NOMO-1 treated with DMSO at 0.1 percent for 48 hours (cell line): ENCODE measurements around the gene TMEM244.
"Not testable (repeated sequence)": the region's sequence is repeated elsewhere in the genome, so short reads cannot be mapped to it uniquely, and the experiment has no call there.

Source experiments
- DNase-seq: peaks from one replicate; lab custom pipeline; 2025; ENCODE audit not compliant: unreplicated experiment; lab: John Stamatoyannopoulos, UW

TMEM244 gene

GRCh38 chr6:129867403-129867802, 6.3 kb upstream of the TMEM244 start:
- DNase-seq, result no peak

- no peak for DNase-seq
Observed at GRCh38 chr6:129866688-129867087, 5.6 kb upstream of the TMEM244 start.

- no peak for DNase-seq
Observed at GRCh38 chr6:129866256-129866655, 5.1 kb upstream of the TMEM244 start.

GRCh38 chr6:129865013-129865412, 3.9 kb upstream of the TMEM244 start:
- no peak for DNase-seq

- DNase-seq, result no peak
Observed at GRCh38 chr6:129863664-129864063, 2.5 kb upstream of the TMEM244 start.

- no peak for DNase-seq
Observed at GRCh38 chr6:129859524-129859923, 1.6 kb downstream of the TMEM244 start.

GRCh38 chr6:129857838-129858237, 3.3 kb downstream of the TMEM244 start:
- no peak for DNase-seq

GRCh38 chr6:129853996-129854711, 7.0 kb downstream of the TMEM244 start:
- no peak for DNase-seq

GRCh38 chr6:129852257-129852858, 8.8 kb downstream of the TMEM244 start:
- no peak for DNase-seq

GRCh38 chr6:129849456-129849855, 11.7 kb downstream of the TMEM244 start:
- DNase-seq, result no peak

- no peak for DNase-seq
Observed at GRCh38 chr6:129846761-129847160, 14.4 kb downstream of the TMEM244 start.

- no peak for DNase-seq
Observed at GRCh38 chr6:129845696-129846095, 15.4 kb downstream of the TMEM244 start.

GRCh38 chr6:129844118-129844891, 16.8 kb downstream of the TMEM244 start:
- no peak for DNase-seq

GRCh38 chr6:129843573-129843972, 17.5 kb downstream of the TMEM244 start:
- DNase-seq, result no peak

GRCh38 chr6:129842881-129843409, 18.2 kb downstream of the TMEM244 start:
- no peak for DNase-seq

GRCh38 chr6:129842137-129842536, 19.0 kb downstream of the TMEM244 start:
- DNase-seq, result no peak

- DNase-seq, result not testable (repeated sequence)
Observed at GRCh38 chr6:129839562-129839961, 21.6 kb downstream of the TMEM244 start.

GRCh38 chr6:129835691-129836090, 25.4 kb downstream of the TMEM244 start:
- DNase-seq, result no peak

- no peak for DNase-seq
Observed at GRCh38 chr6:129832299-129832698, 28.8 kb downstream of the TMEM244 start.

GRCh38 chr6:129828229-129828628, 32.9 kb downstream of the TMEM244 start:
- no peak for DNase-seq

- DNase-seq, result no peak
Observed at GRCh38 chr6:129818251-129818650, 42.9 kb downstream of the TMEM244 start.

GRCh38 chr6:129817821-129818220, 43.3 kb downstream of the TMEM244 start:
- no peak for DNase-seq
